ENCODE results near the gene PROSER3.
"Not testable (repeated sequence)": the region's sequence is repeated elsewhere in the genome, so short reads cannot be mapped to it uniquely, and the experiment has no call there.

PROSER3 gene

DNA sequence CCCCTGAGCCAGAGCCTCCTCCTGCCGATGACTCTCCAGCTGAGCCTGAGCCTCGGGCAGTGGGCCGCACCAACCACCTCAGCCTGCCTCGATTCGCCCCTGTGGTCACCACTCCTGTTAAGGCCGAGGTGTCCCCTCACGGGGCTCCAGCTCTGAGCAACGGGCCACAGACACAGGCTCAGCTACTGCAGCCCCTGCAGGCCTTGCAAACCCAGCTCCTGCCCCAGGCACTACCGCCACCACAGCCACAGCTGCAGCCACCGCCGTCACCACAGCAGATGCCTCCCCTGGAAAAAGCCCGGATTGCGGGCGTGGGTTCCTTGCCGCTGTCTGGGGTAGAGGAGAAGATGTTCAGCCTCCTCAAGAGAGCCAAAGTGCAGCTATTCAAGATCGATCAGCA, 36.6 kb upstream of the PROSER3 start:
- ChIA-PET POLR2A (interaction anchor here (0.6 to 2.5 kb wide), 3 partner anchors 19 to 29 kb away, joined by 3 to 10 read pairs (median 3); partner anchors contain the start of gene LIN37), CTCF (no interaction called here)
- no peak for DNase-seq (ENCODE audit: extremely low spot score)
- TF ChIP-seq ELF4 (IDR thresholded peaks at IDR 0.05), result no peak
- TF ChIP-seq NFRKB (IDR thresholded peaks at IDR 0.05), result no peak
- no peak for TF ChIP-seq BHLHE40 (IDR thresholded peaks at IDR 0.05; ENCODE audit: borderline replicate concordance)
- TF ChIP-seq SUZ12 (IDR thresholded peaks at IDR 0.05), result no peak
- no peak for TF ChIP-seq CTBP1 (IDR thresholded peaks at IDR 0.05; ENCODE audit: borderline replicate concordance)
- TF ChIP-seq HDGF (IDR thresholded peaks at IDR 0.05; ENCODE audit: borderline replicate concordance), result no peak
- no peak for TF ChIP-seq ARNT (IDR thresholded peaks at IDR 0.05)
- no peak for TF ChIP-seq TARDBP (IDR thresholded peaks at IDR 0.05)
- TF ChIP-seq, protein P1, sequence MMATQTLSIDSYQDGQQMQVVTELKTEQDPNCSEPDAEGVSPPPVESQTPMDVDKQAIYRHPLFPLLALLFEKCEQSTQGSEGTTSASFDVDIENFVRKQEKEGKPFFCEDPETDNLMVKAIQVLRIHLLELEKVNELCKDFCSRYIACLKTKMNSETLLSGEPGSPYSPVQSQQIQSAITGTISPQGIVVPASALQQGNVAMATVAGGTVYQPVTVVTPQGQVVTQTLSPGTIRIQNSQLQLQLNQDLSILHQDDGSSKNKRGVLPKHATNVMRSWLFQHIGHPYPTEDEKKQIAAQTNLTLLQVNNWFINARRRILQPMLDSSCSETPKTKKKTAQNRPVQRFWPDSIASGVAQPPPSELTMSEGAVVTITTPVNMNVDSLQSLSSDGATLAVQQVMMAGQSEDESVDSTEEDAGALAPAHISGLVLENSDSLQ (IDR thresholded peaks at IDR 0.05), result no peak
- no peak for TF ChIP-seq ZNF384 (IDR thresholded peaks at IDR 0.05)
- TF ChIP-seq LEF1 (IDR thresholded peaks at IDR 0.05; ENCODE audit: borderline replicate concordance), result no peak
- TF ChIP-seq FOXK2 (IDR thresholded peaks at IDR 0.05), result no peak
- no peak for TF ChIP-seq FOXA1 (IDR thresholded peaks at IDR 0.05)

GRCh38 chr19:35722461-35722860, 35.5 kb upstream of the PROSER3 start:
- ChIA-PET CTCF (no interaction called here), POLR2A (interaction anchor here (1.2 to 2.5 kb wide), 2 partner anchors 18 to 26 kb away, joined by 3 to 10 read pairs; partner anchors contain the start of gene LIN37)
- no peak for DNase-seq (ENCODE audit: extremely low spot score)
- TF ChIP-seq CTBP1 (IDR thresholded peaks at IDR 0.05; ENCODE audit: borderline replicate concordance), result no peak

- TF ChIP-seq, protein P1 (IDR thresholded peaks at IDR 0.05), result no peak
- TF ChIP-seq SP1 (IDR thresholded peaks at IDR 0.05) (no peak), BHLHE40 (IDR thresholded peaks at IDR 0.05; ENCODE audit: borderline replicate concordance) (no peak), ARNT (IDR thresholded peaks at IDR 0.05) (no peak), ELF4 (IDR thresholded peaks at IDR 0.05) (no peak), HDGF (IDR thresholded peaks at IDR 0.05; ENCODE audit: borderline replicate concordance) (no peak), NFRKB (IDR thresholded peaks at IDR 0.05) (no peak), SUZ12 (IDR thresholded peaks at IDR 0.05) (no peak)
- ChIA-PET POLR2A (interaction anchor here (0.9 kb wide), 2 partner anchors 18 to 79 kb away, joined by 3 to 6 read pairs; no protein-coding TSS in a partner anchor), CTCF (no interaction called here)
- no peak for DNase-seq (ENCODE audit: extremely low spot score)
These were observed 35.1 kb upstream of the PROSER3 start for GRCh38 chr19:35722897-35723296.

GRCh38 chr19:35723671-35724070, 34.3 kb upstream of the PROSER3 start:
- ChIA-PET CTCF (no interaction called here), POLR2A (interaction anchor here (0.9 to 1.1 kb wide), 3 partner anchors 10 to 80 kb away, joined by 3 to 6 read pairs (median 3); no protein-coding TSS in a partner anchor)
- DNase-seq (ENCODE audit: extremely low spot score), result no peak
- TF ChIP-seq LEF1 (IDR thresholded peaks at IDR 0.05; ENCODE audit: borderline replicate concordance) (no peak), ELF4 (IDR thresholded peaks at IDR 0.05) (no peak), HDGF (IDR thresholded peaks at IDR 0.05; ENCODE audit: borderline replicate concordance) (no peak), SUZ12 (IDR thresholded peaks at IDR 0.05) (no peak), FOXM1 (IDR thresholded peaks at IDR 0.05; ENCODE audit: borderline replicate concordance) (no peak), ARNT (IDR thresholded peaks at IDR 0.05) (no peak), ZNF384 (IDR thresholded peaks at IDR 0.05) (no peak), SP1 (IDR thresholded peaks at IDR 0.05) (no peak), NFRKB (IDR thresholded peaks at IDR 0.05) (no peak), FOXK2 (IDR thresholded peaks at IDR 0.05) (no peak), TARDBP (IDR thresholded peaks at IDR 0.05) (no peak)

- DNase-seq (ENCODE audit: extremely low spot score); CTCF ChIA-PET: not testable (repeated sequence)
- POLR2A ChIA-PET, result interaction anchor here (1.1 kb wide), 1 partner anchor 9 kb away, joined by 3 read pairs; no protein-coding TSS in a partner anchor
These were observed 33.8 kb upstream of the PROSER3 start for GRCh38 chr19:35724132-35724531.

DNA sequence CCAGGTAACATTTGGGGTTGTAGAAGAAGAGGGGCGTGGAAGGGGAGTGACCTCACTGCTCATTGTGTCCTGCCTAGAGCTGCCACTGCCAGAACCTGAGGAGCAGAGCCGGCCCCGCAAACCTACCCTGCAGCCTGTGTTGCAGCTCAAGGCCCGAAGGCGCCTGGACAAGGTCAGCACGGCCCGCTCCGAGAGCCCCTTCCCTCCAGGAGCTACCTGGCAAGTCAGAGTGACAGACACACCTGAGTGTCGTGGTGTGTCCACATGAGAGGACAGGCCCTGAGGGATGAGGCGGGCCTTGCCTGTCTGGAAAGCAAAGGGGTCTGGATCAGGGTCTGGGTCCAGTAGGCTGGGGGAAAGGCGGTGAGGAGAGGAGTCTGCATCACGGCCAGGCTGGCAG, 33.4 kb upstream of the PROSER3 start:
- CTCF ChIA-PET, result no interaction called here
- POLR2A ChIA-PET, result no interaction called here
- TF ChIP-seq SP1 (IDR thresholded peaks at IDR 0.05) (no peak), SUZ12 (IDR thresholded peaks at IDR 0.05) (no peak), BHLHE40 (IDR thresholded peaks at IDR 0.05; ENCODE audit: borderline replicate concordance) (no peak), FOXM1 (IDR thresholded peaks at IDR 0.05; ENCODE audit: borderline replicate concordance) (no peak), FOXK2 (IDR thresholded peaks at IDR 0.05) (no peak), CTBP1 (IDR thresholded peaks at IDR 0.05; ENCODE audit: borderline replicate concordance) (no peak), FOXA1 (IDR thresholded peaks at IDR 0.05) (no peak), NFRKB (IDR thresholded peaks at IDR 0.05) (no peak), TARDBP (IDR thresholded peaks at IDR 0.05) (no peak), LEF1 (IDR thresholded peaks at IDR 0.05; ENCODE audit: borderline replicate concordance) (no peak), ZNF384 (IDR thresholded peaks at IDR 0.05) (no peak), ARNT (IDR thresholded peaks at IDR 0.05) (no peak)
- DNase-seq (ENCODE audit: extremely low spot score), result no peak

DNA sequence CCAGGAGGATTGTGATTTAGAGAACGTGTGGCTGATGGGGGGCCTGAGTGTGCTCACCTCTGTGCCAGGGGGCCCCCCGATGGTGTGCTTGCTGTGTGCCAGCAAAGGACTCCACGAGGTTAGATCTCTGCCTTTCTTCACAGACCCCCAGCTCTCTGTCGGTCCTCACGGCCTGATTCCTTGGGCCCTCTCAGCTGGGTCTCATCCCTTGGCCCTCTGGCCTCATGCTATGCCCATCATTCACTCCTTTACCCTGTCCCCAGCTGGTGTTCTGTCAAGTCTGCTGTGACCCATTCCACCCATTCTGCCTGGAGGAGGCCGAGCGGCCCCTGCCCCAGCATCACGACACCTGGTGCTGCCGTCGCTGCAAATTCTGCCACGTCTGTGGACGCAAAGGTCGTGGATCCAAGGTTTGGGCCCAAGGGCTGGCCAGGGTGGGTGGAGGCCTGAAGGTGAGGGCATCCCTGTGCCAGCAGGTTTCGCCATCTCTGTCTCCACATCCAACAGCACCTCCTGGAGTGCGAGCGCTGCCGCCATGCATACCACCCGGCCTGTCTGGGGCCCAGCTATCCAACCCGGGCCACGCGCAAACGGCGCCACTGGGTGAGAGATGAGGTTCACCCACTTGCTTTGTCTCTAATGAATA, 32.6 kb upstream of the PROSER3 start:
- CTCF ChIA-PET, result no interaction called here
- no peak for DNase-seq (ENCODE audit: extremely low spot score)
- TF ChIP-seq SUZ12 (IDR thresholded peaks at IDR 0.05) (no peak), TARDBP (IDR thresholded peaks at IDR 0.05) (no peak)
- POLR2A ChIA-PET, result interaction anchor here (1.2 kb wide), 1 partner anchor 23 kb away, joined by 3 read pairs; the partner anchor contains the start of gene LIN37
